OCI-LY7 (cell line): ENCODE data around the gene COCH. TPM values are rescaled to one million over a fixed set of nuclear protein-coding genes. Genes with fewer than 3 reads are reported as not detected.

Experiments used
- BruUV-seq: library from RNA; stranded (reverse); fragments of 400-500 nt; replicated peaks from 2 replicates; lab custom pipeline; 2021; lab: Mats Ljungman, UMichigan
- CTCF ChIA-PET: fragments of 300-600 bp; sonication (Branson Sonifier 250); formaldehyde crosslinking; loops from one replicate; lab custom pipeline; 2022; ENCODE audit warnings: antibody characterized with exemption; ENCODE audit not compliant: unreplicated experiment; lab: Charles Lee
- POLR2A ChIA-PET: fragments of 300-600 bp; sonication (Branson Sonifier 250); formaldehyde crosslinking; loops from one replicate; lab custom pipeline; 2022; ENCODE audit warnings: antibody characterized with exemption; lab: Charles Lee
- DNase-seq: peaks from one replicate; pipeline ENCODE4 v3.0.0-alpha.2; 2015; ENCODE audit warnings: low spot score
- H2AFZ ChIP-seq: fragments of 200-600 bp; sonication (generic), shearing (Covaris generic); 2 replicates; pipeline ENCODE4 v1.6.1; 2014; ENCODE audit warnings: mild to moderate bottlenecking, antibody characterized with exemption, low read length, moderate library complexity
- H3K27ac ChIP-seq: fragments of 200-600 bp; sonication (generic); 2 replicates; pipeline ENCODE4 v1.5.1; 2014; ENCODE audit warnings: mixed run types, low read depth, mild to moderate bottlenecking, moderate library complexity, low read length, inconsistent platforms; ENCODE audit not compliant: poor library complexity, severe bottlenecking
- H3K36me3 ChIP-seq: fragments of 200-600 bp; sonication (generic); 2 replicates; pipeline ENCODE4 v1.6.1; 2014; ENCODE audit warnings: mild to moderate bottlenecking, antibody characterized with exemption, low read length, moderate library complexity, mixed read lengths; ENCODE audit not compliant: insufficient read depth
- H3K4me1 ChIP-seq: fragments of 200-600 bp; sonication (generic); 2 replicates; pipeline ENCODE4 v1.5.1; 2014; ENCODE audit warnings: mild to moderate bottlenecking, low read length; ENCODE audit not compliant: insufficient read depth, poor library complexity, severe bottlenecking
- H3K4me2 ChIP-seq: fragments of 200-600 bp; sonication (generic); 2 replicates; pipeline ENCODE4 v1.6.1; 2014; ENCODE audit warnings: mild to moderate bottlenecking, low read length
- H3K4me3 ChIP-seq: fragments of 200-600 bp; sonication (generic); 2 replicates; pipeline ENCODE4 v1.5.1; 2014; ENCODE audit warnings: mild to moderate bottlenecking, low read depth, low read length; ENCODE audit not compliant: poor library complexity, severe bottlenecking
- H3K79me2 ChIP-seq: fragments of 200-600 bp; sonication (generic); 2 replicates; pipeline ENCODE4 v1.6.1; 2016; ENCODE audit warnings: low read depth, mild to moderate bottlenecking, low read length, moderate library complexity, mixed read lengths; ENCODE audit not compliant: insufficient read depth
- H3K9me2 ChIP-seq: fragments of 200-600 bp; sonication (generic); 2 replicates; pipeline ENCODE4 v1.6.1; 2016; ENCODE audit warnings: mild to moderate bottlenecking, low read length, mixed read lengths; ENCODE audit not compliant: insufficient read depth
- H3K9me3 ChIP-seq: fragments of 200-600 bp; sonication (generic); 2 replicates; pipeline ENCODE4 v1.6.1; 2014; ENCODE audit warnings: mild to moderate bottlenecking, mixed run types, low read length, mixed read lengths
- H4K20me1 ChIP-seq: fragments of 200-600 bp; sonication (generic); 2 replicates; pipeline ENCODE4 v1.6.1; 2014; ENCODE audit warnings: mild to moderate bottlenecking, antibody characterized with exemption, low read length, moderate library complexity, mixed read lengths; ENCODE audit not compliant: insufficient read depth
- EZH2phosphoT487 ChIP-seq: fragments of 200-600 bp; sonication (generic); IDR thresholded peaks from 2 replicates; pipeline ENCODE4 v1.6.1; 2018; ENCODE audit warnings: low read depth, borderline replicate concordance, mild to moderate bottlenecking, mixed run types, antibody characterized with exemption, low read length, moderate library complexity, mixed read lengths
- intact Hi-C: fragments of 100-400 bp; cut with micrococcal nuclease; formaldehyde crosslinking; loops from one replicate; pipeline ENCODE4 v1.10.0; 2022; ENCODE audit not compliant: unreplicated experiment
- total RNA-seq, 2 experiments: library from RNA; depleted of rRNA in 1 of 2; stranded (reverse); fragments of >200 nt in 1 of 2; shearing (Covaris generic) in 1 of 2; gene quantifications; 2 replicates each; pipeline ENCODE4 v1.2.3, GENCODE V29; 2014 to 2022
- TF ChIP-seq, protein P1 (sequence below): fragments of 200-600 bp; sonication (generic); conservative IDR thresholded peaks from 2 replicates; pipeline ENCODE4 v1.5.1; 2014; ENCODE audit warnings: mild to moderate bottlenecking, antibody characterized with exemption, low read length, moderate library complexity, mixed read lengths

The COCH gene
- total RNA-seq, 2 experiments from 2014 or later = 18.7 to 19.8 TPM

GRCh38 chr14:30848449-30849240 is 25.7 kb upstream of the COCH start:
- H3K9me3 ChIP-seq = no peaks in the 10 kb centered on the region
- no peak overlapping the region for H3K4me3 ChIP-seq
- BruUV-seq = no TSS peak
- H3K79me2 ChIP-seq = no peaks in the 10 kb centered on the region
- DNase-seq = no peak
- intact Hi-C loops = no loop called here
- ChIA-PET POLR2A (interaction anchor here (0.6 to 1.2 kb wide), 2 partner anchors 18 to 52 kb away, joined by 3 to 4 read pairs; no protein-coding TSS in a partner anchor), CTCF (no interaction called here)
- H3K9me2 ChIP-seq = no peaks in the 10 kb centered on the region; the same call in 1 of the 2 replicates
- no peaks in the 10 kb centered on the region for H3K4me1 ChIP-seq
- no peak overlapping the region for H3K27ac ChIP-seq
- TF ChIP-seq, protein P1, sequence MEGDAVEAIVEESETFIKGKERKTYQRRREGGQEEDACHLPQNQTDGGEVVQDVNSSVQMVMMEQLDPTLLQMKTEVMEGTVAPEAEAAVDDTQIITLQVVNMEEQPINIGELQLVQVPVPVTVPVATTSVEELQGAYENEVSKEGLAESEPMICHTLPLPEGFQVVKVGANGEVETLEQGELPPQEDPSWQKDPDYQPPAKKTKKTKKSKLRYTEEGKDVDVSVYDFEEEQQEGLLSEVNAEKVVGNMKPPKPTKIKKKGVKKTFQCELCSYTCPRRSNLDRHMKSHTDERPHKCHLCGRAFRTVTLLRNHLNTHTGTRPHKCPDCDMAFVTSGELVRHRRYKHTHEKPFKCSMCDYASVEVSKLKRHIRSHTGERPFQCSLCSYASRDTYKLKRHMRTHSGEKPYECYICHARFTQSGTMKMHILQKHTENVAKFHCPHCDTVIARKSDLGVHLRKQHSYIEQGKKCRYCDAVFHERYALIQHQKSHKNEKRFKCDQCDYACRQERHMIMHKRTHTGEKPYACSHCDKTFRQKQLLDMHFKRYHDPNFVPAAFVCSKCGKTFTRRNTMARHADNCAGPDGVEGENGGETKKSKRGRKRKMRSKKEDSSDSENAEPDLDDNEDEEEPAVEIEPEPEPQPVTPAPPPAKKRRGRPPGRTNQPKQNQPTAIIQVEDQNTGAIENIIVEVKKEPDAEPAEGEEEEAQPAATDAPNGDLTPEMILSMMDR = no peak
- TF ChIP-seq EZH2phosphoT487 = no peak
- H3K4me2 ChIP-seq = no peak overlapping the region
- no peak overlapping the region for H2AFZ ChIP-seq
- no peaks in the 10 kb centered on the region for H3K36me3 ChIP-seq
- no peaks in the 10 kb centered on the region for H4K20me1 ChIP-seq

DNA sequence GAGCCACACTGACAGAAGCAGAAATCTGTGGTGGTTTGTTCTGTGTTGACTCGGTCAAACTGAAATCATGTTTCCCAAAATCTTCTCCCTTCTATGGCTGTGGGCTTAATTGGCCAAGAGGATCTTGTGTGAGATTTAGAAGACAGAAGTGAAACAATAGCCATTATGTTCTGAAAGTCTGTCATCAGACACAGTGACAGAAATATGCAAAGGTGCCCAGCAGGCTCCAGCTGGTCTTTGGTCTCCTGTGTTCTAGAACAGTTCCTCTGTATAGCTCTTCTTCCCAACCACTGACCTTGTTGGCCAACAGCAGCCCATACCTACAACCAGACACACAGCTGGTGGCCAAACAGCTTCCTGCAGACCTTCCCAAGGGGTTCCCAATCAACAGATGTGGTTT is 25.0 kb upstream of the COCH start:
- CTCF ChIA-PET = no interaction called here
- H3K36me3 ChIP-seq = no peaks in the 10 kb centered on the region
- BruUV-seq = no TSS peak
- H3K4me3 ChIP-seq = no peak overlapping the region
- no peak for TF ChIP-seq EZH2phosphoT487
- TF ChIP-seq, protein P1 = no peak
- H4K20me1 ChIP-seq = no peaks in the 10 kb centered on the region
- H3K27ac ChIP-seq = no peak overlapping the region
- no peak for DNase-seq
- H3K4me1 ChIP-seq = no peaks in the 10 kb centered on the region
- H3K79me2 ChIP-seq = no peaks in the 10 kb centered on the region
- no peaks in the 10 kb centered on the region; the same call in 1 of the 2 replicates for H3K9me2 ChIP-seq
- no peaks in the 10 kb centered on the region for H3K9me3 ChIP-seq
- H3K4me2 ChIP-seq = no peak overlapping the region
- intact Hi-C loops = no loop called here
- POLR2A ChIA-PET = interaction anchor here (0.6 to 1.2 kb wide), 2 partner anchors 18 to 52 kb away, joined by 3 to 4 read pairs; no protein-coding TSS in a partner anchor
- no peak overlapping the region for H2AFZ ChIP-seq

- Histone ChIP-seq H3K4me3 (no peak overlapping the region), H3K27ac (no peak overlapping the region), H3K4me1 (no peaks in the 10 kb centered on the region), H3K79me2 (no peaks in the 10 kb centered on the region), H3K9me2 (no peaks in the 10 kb centered on the region; the same call in 1 of the 2 replicates), H3K36me3 (no peaks in the 10 kb centered on the region), H3K4me2 (no peak overlapping the region), H2AFZ (no peak overlapping the region), H4K20me1 (no peaks in the 10 kb centered on the region), H3K9me3 (no peaks in the 10 kb centered on the region)
- no peak for DNase-seq
- POLR2A ChIA-PET = interaction anchor here (0.6 kb wide), 1 partner anchor 1133 kb away, joined by 3 read pairs; no protein-coding TSS in a partner anchor
- no TSS peak for BruUV-seq
- TF ChIP-seq, protein P1 = no peak
- TF ChIP-seq EZH2phosphoT487 = no peak
- intact Hi-C loops = no loop called here
- CTCF ChIA-PET = no interaction called here
Measured at GRCh38 chr14:30849983-30850382, 24.4 kb upstream of the COCH start.
